ENCODE data around the gene CEACAM1. TPM values are rescaled to one million over a fixed set of nuclear protein-coding genes. Genes with fewer than 3 reads are reported as not detected.
A peak's percentile ranks its signal among the peaks of the same experiment; 100 is the strongest.

CEACAM1 gene
- total and polyA plus RNA-seq, 2 experiments from 2014 or later: not detected

DNA sequence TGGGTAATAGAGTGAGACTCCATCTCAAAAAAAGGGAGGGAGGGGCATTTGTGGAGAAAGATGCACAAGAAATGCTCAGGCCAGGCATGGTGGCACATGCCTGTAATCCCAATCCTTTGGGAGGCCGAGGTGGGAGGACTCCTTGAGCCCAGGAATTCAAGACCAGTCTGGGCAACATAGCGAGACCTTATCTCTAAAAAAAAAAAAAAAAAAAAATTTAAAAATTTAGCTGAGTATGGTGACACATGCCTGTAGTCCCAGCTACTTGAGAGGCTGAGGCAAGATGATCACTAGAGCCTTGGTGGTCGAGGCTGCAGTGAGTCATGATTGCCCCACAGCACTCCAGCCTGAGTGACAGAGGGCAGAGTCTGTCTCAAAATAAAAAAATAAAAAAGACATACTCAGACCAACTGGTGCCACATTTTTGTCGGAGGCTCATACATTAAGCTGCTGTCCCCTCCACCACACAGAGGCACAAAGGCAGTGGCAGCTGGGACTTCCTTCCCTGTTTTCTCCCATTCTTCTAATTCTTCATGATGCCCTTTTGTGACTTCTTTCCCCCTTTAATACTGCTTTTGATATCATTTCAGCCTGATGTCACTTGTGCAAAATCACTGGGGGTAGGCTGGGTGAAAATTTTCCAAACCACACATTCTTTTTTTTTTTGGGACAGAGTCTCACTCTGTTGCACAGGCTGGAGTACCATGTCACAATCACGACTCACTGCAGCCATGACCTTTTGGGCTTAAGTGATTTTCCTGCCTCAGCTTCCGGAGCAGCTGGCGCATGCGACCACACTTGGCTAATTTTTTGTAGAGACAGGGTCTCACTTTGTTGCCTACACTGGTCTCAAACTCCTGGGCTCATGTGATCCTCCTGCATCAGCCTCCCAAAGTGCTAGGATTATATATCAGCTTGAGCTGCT lies 58.7 kb downstream of the CEACAM1 start:
- no peak overlapping the region for H3K4me3 ChIP-seq
- H3K36me3 ChIP-seq: no peaks in the 10 kb centered on the region
- H3K27ac ChIP-seq: no peak overlapping the region
- TF ChIP-seq, protein P1, sequence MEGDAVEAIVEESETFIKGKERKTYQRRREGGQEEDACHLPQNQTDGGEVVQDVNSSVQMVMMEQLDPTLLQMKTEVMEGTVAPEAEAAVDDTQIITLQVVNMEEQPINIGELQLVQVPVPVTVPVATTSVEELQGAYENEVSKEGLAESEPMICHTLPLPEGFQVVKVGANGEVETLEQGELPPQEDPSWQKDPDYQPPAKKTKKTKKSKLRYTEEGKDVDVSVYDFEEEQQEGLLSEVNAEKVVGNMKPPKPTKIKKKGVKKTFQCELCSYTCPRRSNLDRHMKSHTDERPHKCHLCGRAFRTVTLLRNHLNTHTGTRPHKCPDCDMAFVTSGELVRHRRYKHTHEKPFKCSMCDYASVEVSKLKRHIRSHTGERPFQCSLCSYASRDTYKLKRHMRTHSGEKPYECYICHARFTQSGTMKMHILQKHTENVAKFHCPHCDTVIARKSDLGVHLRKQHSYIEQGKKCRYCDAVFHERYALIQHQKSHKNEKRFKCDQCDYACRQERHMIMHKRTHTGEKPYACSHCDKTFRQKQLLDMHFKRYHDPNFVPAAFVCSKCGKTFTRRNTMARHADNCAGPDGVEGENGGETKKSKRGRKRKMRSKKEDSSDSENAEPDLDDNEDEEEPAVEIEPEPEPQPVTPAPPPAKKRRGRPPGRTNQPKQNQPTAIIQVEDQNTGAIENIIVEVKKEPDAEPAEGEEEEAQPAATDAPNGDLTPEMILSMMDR (IDR thresholded peaks at IDR 0.05; ENCODE audit: low read depth, low read length): no peak
- DNase-seq (ENCODE audit: low read depth in 1 of 2, low spot score in 1 of 2): no peak
- H3K9me3 ChIP-seq (ENCODE audit: low read depth): no peaks in the 10 kb centered on the region
- no peaks in the 10 kb centered on the region for H3K4me1 ChIP-seq (ENCODE audit: low read depth)
- H3K27me3 ChIP-seq: no peaks in the 10 kb centered on the region

DNA sequence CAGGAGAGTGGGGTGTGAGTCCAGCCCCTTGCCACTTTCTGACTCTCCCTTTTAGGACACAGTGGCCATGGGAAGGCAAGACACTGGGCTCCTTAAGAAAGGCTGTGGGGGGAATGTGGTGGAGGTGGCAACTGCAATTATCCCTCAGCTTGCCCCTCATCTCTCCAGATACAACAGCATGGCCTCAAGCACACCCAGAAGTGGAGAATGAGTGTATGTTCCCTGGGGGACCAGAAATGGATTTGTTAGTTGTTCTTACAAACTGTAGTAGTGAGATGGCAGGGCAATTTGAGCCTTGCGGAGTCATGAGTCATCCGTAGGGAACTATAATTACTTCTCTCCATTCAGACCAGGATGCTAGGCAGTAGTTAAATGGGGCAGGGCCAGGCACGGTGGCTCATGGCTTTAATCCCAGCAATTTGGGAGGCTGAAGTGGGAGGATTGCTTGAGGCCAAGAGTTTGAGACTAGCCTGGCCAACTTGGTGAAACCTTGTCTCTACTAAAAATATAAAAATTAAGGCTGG lies 59.9 kb downstream of the CEACAM1 start:
- DNase-seq (ENCODE audit: low read depth in 1 of 2, low spot score in 1 of 2): peak in 1 of 2 donors; percentile 76
- H3K9me3 ChIP-seq (ENCODE audit: low read depth): no peaks in the 10 kb centered on the region
- no peaks in the 10 kb centered on the region for H3K36me3 ChIP-seq
- TF ChIP-seq, protein P1 (IDR thresholded peaks at IDR 0.05; ENCODE audit: low read depth, low read length): no peak
- no peak overlapping the region for H3K4me3 ChIP-seq
- H3K27ac ChIP-seq: no peak overlapping the region
- H3K27me3 ChIP-seq: no peaks in the 10 kb centered on the region
- H3K4me1 ChIP-seq (ENCODE audit: low read depth): no peaks in the 10 kb centered on the region

DNA sequence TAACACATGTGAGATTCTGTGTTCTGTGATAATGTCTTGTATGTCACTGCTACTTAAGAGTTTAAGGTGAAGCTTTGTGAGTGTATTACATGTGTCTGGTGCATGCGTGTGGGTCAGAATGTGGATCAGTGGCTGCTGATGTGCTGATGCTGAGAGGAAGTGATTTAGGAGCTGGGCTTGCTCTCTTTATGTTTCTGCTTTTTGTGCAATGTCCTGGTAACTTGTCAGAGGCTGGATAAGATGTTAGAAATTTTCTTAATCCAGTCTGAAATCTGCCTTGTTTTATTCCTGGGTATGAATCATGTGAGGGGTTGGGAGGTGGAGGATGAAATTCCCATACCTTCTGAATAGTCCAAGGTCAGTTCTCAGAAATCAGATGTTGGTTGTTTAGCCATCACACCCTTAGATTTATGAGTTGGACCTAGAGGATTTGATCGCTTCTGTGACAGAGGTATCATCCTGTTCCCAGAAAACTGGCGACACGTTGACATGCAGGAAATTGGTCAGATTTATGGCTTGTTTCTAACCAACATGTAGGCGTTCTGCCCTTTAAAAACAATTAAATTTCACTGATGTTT lies 61.0 kb downstream of the CEACAM1 start:
- Histone ChIP-seq H3K36me3 (no peaks in the 10 kb centered on the region), H3K4me1 (ENCODE audit: low read depth) (no peaks in the 10 kb centered on the region), H3K4me3 (no peak overlapping the region), H3K9me3 (ENCODE audit: low read depth) (no peaks in the 10 kb centered on the region), H3K27ac (no peak overlapping the region), H3K27me3 (no peaks in the 10 kb centered on the region)
- DNase-seq (ENCODE audit: low read depth in 1 of 2, low spot score in 1 of 2): no peak
- TF ChIP-seq, protein P1 (IDR thresholded peaks at IDR 0.05; ENCODE audit: low read depth, low read length): no peak

DNA sequence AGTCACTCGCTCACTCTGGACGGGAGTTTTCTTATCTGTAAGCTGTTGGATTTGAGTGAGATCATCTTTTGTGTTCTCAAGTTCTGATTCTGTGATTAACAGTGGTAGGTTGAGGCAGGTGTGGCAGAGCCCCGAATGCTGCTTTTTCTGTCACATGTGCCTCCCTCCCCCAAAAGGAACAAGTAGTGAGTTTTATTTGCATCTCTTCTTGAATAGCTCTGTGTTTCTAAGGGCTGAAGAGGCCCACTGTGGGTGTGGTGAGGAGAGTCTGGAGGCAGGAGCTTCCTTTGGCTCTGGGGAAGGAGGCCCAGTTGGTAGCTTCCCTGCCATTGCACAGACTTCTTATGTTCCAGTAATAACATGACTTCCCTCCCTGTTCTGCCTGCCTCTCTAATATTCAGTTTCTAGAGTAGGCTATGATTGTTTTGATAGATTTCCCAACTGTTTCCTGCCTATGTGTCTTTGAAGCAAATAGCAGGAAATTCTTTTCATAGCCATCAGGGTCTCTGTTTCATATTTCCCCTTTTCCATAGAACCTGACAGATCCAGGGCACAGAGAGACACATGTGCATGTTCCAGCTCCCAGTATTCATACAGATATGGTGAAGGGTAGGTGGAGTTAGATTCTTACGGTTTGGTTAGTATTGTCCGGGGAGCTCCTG lies 61.6 kb downstream of the CEACAM1 start:
- Histone ChIP-seq H3K36me3 (no peaks in the 10 kb centered on the region), H3K4me1 (ENCODE audit: low read depth) (no peaks in the 10 kb centered on the region), H3K4me3 (no peak overlapping the region), H3K27me3 (no peaks in the 10 kb centered on the region), H3K27ac (no peak overlapping the region), H3K9me3 (ENCODE audit: low read depth) (no peaks in the 10 kb centered on the region)
- DNase-seq (ENCODE audit: low read depth in 1 of 2, low spot score in 1 of 2): peak in 1 of 2 donors; percentile 73
- TF ChIP-seq, protein P1 (IDR thresholded peaks at IDR 0.05; ENCODE audit: low read depth, low read length): no peak

DNA sequence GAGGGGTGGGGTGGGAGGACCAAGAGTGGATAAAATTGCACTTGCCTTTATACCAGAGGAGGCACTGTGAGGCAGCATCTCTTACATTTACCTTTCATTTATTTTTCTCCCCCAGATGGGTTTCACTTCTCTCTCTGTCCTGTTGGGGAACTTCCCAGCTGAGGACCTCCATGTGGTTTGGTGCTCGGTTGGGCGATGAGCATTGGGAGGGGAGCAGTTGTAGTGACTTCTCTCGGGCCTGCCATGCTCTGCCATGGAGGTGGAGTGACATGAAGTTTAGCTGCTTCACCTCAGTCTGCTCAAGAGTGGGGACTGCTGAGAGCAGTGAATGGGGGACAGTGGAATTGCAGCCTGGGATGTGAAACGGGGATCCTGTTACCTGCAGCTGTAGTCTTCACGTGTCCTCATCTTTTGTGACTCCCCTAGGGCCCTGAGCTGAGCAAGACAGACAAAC lies 62.4 kb downstream of the CEACAM1 start:
- TF ChIP-seq, protein P1 (IDR thresholded peaks at IDR 0.05; ENCODE audit: low read depth, low read length): no peak
- H3K27ac ChIP-seq: no peak overlapping the region
- DNase-seq (ENCODE audit: low read depth in 1 of 2, low spot score in 1 of 2): no peak
- H3K4me1 ChIP-seq (ENCODE audit: low read depth): no peaks in the 10 kb centered on the region
- H3K9me3 ChIP-seq (ENCODE audit: low read depth): no peaks in the 10 kb centered on the region
- no peak overlapping the region for H3K4me3 ChIP-seq
- H3K36me3 ChIP-seq: no peaks in the 10 kb centered on the region
- H3K27me3 ChIP-seq: no peaks in the 10 kb centered on the region
